Endothelial cell of umbilical vein (primary cell): ENCODE data around the gene DDR1. TPM values are rescaled to one million over a fixed set of nuclear protein-coding genes. Genes with fewer than 3 reads are reported as not detected.

Experiments used
- BruUV-seq: library from RNA; stranded (reverse); fragments of 400-500 nt; replicated peaks from 2 replicates; lab custom pipeline; 2021; lab: Mats Ljungman, UMichigan
- CTCF ChIA-PET: fragments of 300-600, 350-600 bp; sonication (Branson Sonifier 250); formaldehyde crosslinking; loops from one replicate; lab custom pipeline; 2021; ENCODE audit warnings: antibody characterized with exemption, inconsistent platforms; lab: Charles Lee
- POLR2A ChIA-PET: fragments of 300-600, 350-600 bp; sonication (Branson Sonifier 250); formaldehyde crosslinking; loops from one replicate; lab custom pipeline; 2021; ENCODE audit warnings: antibody characterized with exemption, inconsistent platforms; lab: Charles Lee
- DNase-seq: peaks from one replicate; pipeline ENCODE4 v3.0.0-alpha.2; 2011; ENCODE audit warnings: low read depth, low spot score
- FAIRE-seq: peaks from 2 replicates; lab custom pipeline; 2011; peaks lifted over from hg19 to GRCh38; lab: Jason Lieb, UNC
- H2AFZ ChIP-seq: 2 replicates; pipeline ENCODE4 v1.6.0; 2012; ENCODE audit warnings: low read depth, low read length, control low read depth, inconsistent platforms
- H3K27ac ChIP-seq: 2 replicates; pipeline ENCODE4 v1.5.1; 2011; ENCODE audit warnings: low read depth, mild to moderate bottlenecking, control low read depth, low read length, moderate library complexity; ENCODE audit not compliant: insufficient read depth
- H3K27me3 ChIP-seq, 2 experiments: 2 replicates each; pipeline versions ENCODE4 v1.6.0 to v1.6.1; 2011; ENCODE audit warnings: low read length in 2 of 2, mixed read lengths in 1 of 2; ENCODE audit not compliant: control insufficient read depth in 2 of 2, insufficient read depth in 2 of 2
- H3K36me3 ChIP-seq, 2 experiments: 2 replicates in 1 of 2; 3 replicates in 1 of 2; pipeline ENCODE4 v1.5.1; 2011; ENCODE audit warnings: low read length in 2 of 2, mild to moderate bottlenecking in 1 of 2, moderate library complexity in 1 of 2; ENCODE audit not compliant: control insufficient read depth in 2 of 2, insufficient read depth in 2 of 2; ENCODE audit errors: extremely low read depth in 1 of 2
- H3K4me1 ChIP-seq: 3 replicates; pipeline ENCODE4 v1.5.1; 2011; ENCODE audit warnings: mild to moderate bottlenecking, low read length; ENCODE audit not compliant: control insufficient read depth, insufficient read depth; ENCODE audit errors: extremely low read depth
- H3K4me2 ChIP-seq: 2 replicates; pipeline ENCODE4 v1.6.1; 2011; ENCODE audit warnings: low read length, control low read depth, mixed read lengths; ENCODE audit not compliant: insufficient read depth
- H3K4me3 ChIP-seq, 3 experiments: fragments of 200-600 bp in 1 of 3; sonication (generic), shearing (Covaris generic) in 1 of 3; replicated peaks in 1 of 3; 2 replicates each; pipeline ENCODE4 v1.5.1; 2011 to 2016; ENCODE audit warnings: control low read depth in 3 of 3, low read length in 3 of 3, mild to moderate bottlenecking in 2 of 3, inconsistent platforms in 1 of 3, low read depth in 1 of 3, moderate library complexity in 1 of 3; ENCODE audit not compliant: insufficient read depth in 1 of 3
- H3K79me2 ChIP-seq: 2 replicates; pipeline ENCODE4 v1.6.0; 2012; ENCODE audit warnings: low read length, inconsistent platforms; ENCODE audit not compliant: control insufficient read depth, insufficient read depth
- H3K9ac ChIP-seq: replicated peaks from 2 replicates; pipeline ENCODE3; 2011; ENCODE audit warnings: low read length, control low read depth; ENCODE audit not compliant: insufficient read depth; ENCODE audit errors: extremely low read depth
- H3K9me1 ChIP-seq: replicated peaks from 3 replicates; pipeline ENCODE4 v1.6.0; 2011; ENCODE audit warnings: mild to moderate bottlenecking, low read length; ENCODE audit not compliant: control insufficient read depth, insufficient read depth; ENCODE audit errors: extremely low read depth
- H3K9me3 ChIP-seq: replicated peaks from 2 replicates; pipeline ENCODE4 v1.5.1; 2012; ENCODE audit warnings: low read length, inconsistent platforms; ENCODE audit not compliant: control insufficient read depth, insufficient read depth
- H4K20me1 ChIP-seq: replicated peaks from 2 replicates; pipeline ENCODE3; 2011; ENCODE audit warnings: mild to moderate bottlenecking, low read length; ENCODE audit not compliant: control insufficient read depth, insufficient read depth; ENCODE audit errors: extremely low read depth
- EZH2 ChIP-seq: IDR thresholded peaks from 2 replicates; pipeline ENCODE4 v1.6.1; 2012; ENCODE audit warnings: borderline replicate concordance, low read depth, mild to moderate bottlenecking, moderate library complexity, low read length, inconsistent platforms; ENCODE audit not compliant: severe bottlenecking
- FOS ChIP-seq: IDR thresholded peaks from 2 replicates; pipeline ENCODE4 v1.6.1; 2011; ENCODE audit warnings: mild to moderate bottlenecking, low read length, moderate library complexity, borderline replicate concordance; ENCODE audit not compliant: insufficient read depth
- GATA2 ChIP-seq: IDR thresholded peaks from 2 replicates; pipeline ENCODE4 v1.7.0; 2011; ENCODE audit warnings: low read depth, mild to moderate bottlenecking, moderate library complexity, mixed read lengths, low read length; ENCODE audit not compliant: insufficient read length, insufficient read depth
- JUN ChIP-seq: IDR thresholded peaks from 2 replicates; pipeline ENCODE4 v1.6.1; 2011; ENCODE audit warnings: borderline replicate concordance, low read depth; ENCODE audit not compliant: insufficient read length, insufficient read depth
- MAX ChIP-seq: IDR thresholded peaks from 2 replicates; pipeline ENCODE4 v1.6.1; 2011; ENCODE audit not compliant: insufficient read depth, insufficient read length
- MYC ChIP-seq: IDR thresholded peaks from one replicate; pipeline ENCODE4 v1.6.1; 2011; ENCODE audit warnings: mild to moderate bottlenecking, low read depth, low read length
- POLR2AphosphoS5 ChIP-seq: IDR thresholded peaks from 2 replicates; pipeline ENCODE4 v1.6.1; 2012; ENCODE audit warnings: low read depth, mild to moderate bottlenecking, control low read depth, low read length, moderate library complexity; ENCODE audit not compliant: insufficient read depth
- dilution Hi-C: fragments of 300-500 bp; cut with MboI; formaldehyde crosslinking; loops from one replicate; pipeline ENCODE4 v1.15.0; 2019; ENCODE audit warnings: low sequenced_read_pairs; ENCODE audit not compliant: extremely low pct_ligation_motif_present
- intact Hi-C: fragments of 100-400 bp; cut with micrococcal nuclease; formaldehyde crosslinking; loops from one replicate; pipeline ENCODE4 v1.10.0; 2022
- polyA plus RNA-seq, 4 experiments: library from polyadenylated mRNA; depleted of rRNA in 3 of 4; stranded (reverse) in 3 of 4; unstranded in 1 of 4; fragments of >200 nt; gene quantifications; 2 replicates each; pipeline versions ENCODE4 v1.2.1 to v1.2.3, GENCODE V29; 2011 to 2012; ENCODE audit warnings: missing spikeins in 1 of 4
- total RNA-seq: library from RNA; stranded (reverse); gene quantifications from 2 replicates; pipeline ENCODE4 v1.2.3, GENCODE V29; 2021

The DDR1 gene
- total and polyA plus RNA-seq, 2 donors (not counting 3 experiments of a cell fraction or from before 2014, with no cell fraction given), result 8.8 to 22.9 TPM

GRCh38 chr6:30937265-30937664 is 52.9 kb downstream of the DDR1 start:
- H3K4me2 ChIP-seq, result no peak overlapping the region
- H3K36me3 ChIP-seq, result no peaks in the 10 kb centered on the region
- dilution Hi-C loops (no loop called here), intact Hi-C loops (no loop called here)
- no peak for TF ChIP-seq FOS
- TF ChIP-seq GATA2, result no peak
- TF ChIP-seq MAX, result no peak
- H3K27ac ChIP-seq, result no peak overlapping the region
- no peak overlapping the region for H3K4me3 ChIP-seq
- H3K9me1 ChIP-seq, result no peaks in the 10 kb centered on the region
- CTCF ChIA-PET, result interaction anchor here (1.5 kb wide), 1 partner anchor 22 kb away, joined by 4 read pairs; no protein-coding TSS in a partner anchor
- H3K27me3 ChIP-seq, result peaks cover 0 to 7% of the 10 kb centered on the region in 2 experiments
- BruUV-seq, result no TSS peak
- no peak for DNase-seq
- FAIRE-seq, result no peak
- H3K79me2 ChIP-seq, result no peaks in the 10 kb centered on the region
- no peaks in the 10 kb centered on the region for H3K4me1 ChIP-seq
- H3K9ac ChIP-seq, result no peak overlapping the region
- no peaks in the 10 kb centered on the region for H3K9me3 ChIP-seq
- no peaks in the 10 kb centered on the region for H4K20me1 ChIP-seq
- no peak overlapping the region for H2AFZ ChIP-seq
- POLR2A ChIA-PET, result no interaction called here

DNA sequence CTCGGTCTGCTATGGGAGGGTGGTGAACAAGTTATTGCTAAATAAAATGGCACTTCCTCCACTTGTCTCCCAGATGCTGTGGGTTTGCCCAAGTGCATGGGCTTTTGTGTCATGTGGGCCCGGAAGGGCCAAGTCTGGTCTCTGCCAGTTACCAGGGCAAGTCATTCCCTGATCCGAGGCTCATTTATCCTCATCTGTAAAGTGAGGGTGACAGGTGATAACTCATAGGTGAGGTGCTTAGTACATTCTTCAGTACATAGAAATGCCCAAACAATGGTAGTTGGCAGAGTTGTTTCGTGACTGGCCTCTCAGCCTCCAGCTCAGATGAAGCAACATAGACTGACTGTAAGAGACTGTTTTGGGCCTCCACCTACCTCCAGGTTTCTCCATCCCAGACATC is 54.4 kb downstream of the DDR1 start:
- Histone ChIP-seq H3K36me3 (no peaks in the 10 kb centered on the region), H3K27ac (no peak overlapping the region), H3K4me1 (no peaks in the 10 kb centered on the region), H3K79me2 (no peaks in the 10 kb centered on the region), H3K9ac (no peak overlapping the region), H3K9me1 (no peaks in the 10 kb centered on the region), H3K9me3 (no peaks in the 10 kb centered on the region), H3K4me3 (no peak overlapping the region), H3K4me2 (no peak overlapping the region), H2AFZ (no peak overlapping the region), H3K27me3 (peaks cover 0 to 9% of the 10 kb centered on the region in 2 experiments), H4K20me1 (no peaks in the 10 kb centered on the region)
- FAIRE-seq (no peak), DNase-seq (no peak)
- ChIA-PET POLR2A (no interaction called here), CTCF (interaction anchor here (1.1 to 1.5 kb wide), 2 partner anchors 23 to 117 kb away, joined by 3 to 4 read pairs; no protein-coding TSS in a partner anchor)
- dilution Hi-C loops, result no loop called here
- intact Hi-C loops, result no loop called here
- no TSS peak for BruUV-seq
- TF ChIP-seq JUN (no peak), MAX (no peak), MYC (no peak), POLR2AphosphoS5 (no peak), EZH2 (no peak)
